IPS-15b (cell line): Measurements from ENCODE around the gene LRFN5.

Experiments
- H3K27me3 ChIP-seq: one replicate; pipeline ENCODE4 v1.6.1; 2013; ENCODE audit warnings: low read length; ENCODE audit not compliant: control insufficient read depth, insufficient read depth
- H3K36me3 ChIP-seq: one replicate; pipeline ENCODE4 v1.6.1; 2013; ENCODE audit warnings: low read length; ENCODE audit not compliant: control insufficient read depth, insufficient read depth
- H3K4me1 ChIP-seq: one replicate; pipeline ENCODE4 v1.6.1; 2013; ENCODE audit warnings: mild to moderate bottlenecking, low read length; ENCODE audit not compliant: control insufficient read depth, insufficient read depth
- H3K4me3 ChIP-seq: one replicate; pipeline ENCODE4 v1.5.1; 2013; ENCODE audit warnings: low read depth, low read length
- H3K9ac ChIP-seq: one replicate; pipeline ENCODE4 v1.6.1; 2013; ENCODE audit warnings: low read depth, mild to moderate bottlenecking, low read length
- H3K9me3 ChIP-seq: one replicate; pipeline ENCODE4 v1.6.1; 2013; ENCODE audit warnings: mild to moderate bottlenecking, low read length; ENCODE audit not compliant: control insufficient read depth, insufficient read depth

The LRFN5 gene

DNA sequence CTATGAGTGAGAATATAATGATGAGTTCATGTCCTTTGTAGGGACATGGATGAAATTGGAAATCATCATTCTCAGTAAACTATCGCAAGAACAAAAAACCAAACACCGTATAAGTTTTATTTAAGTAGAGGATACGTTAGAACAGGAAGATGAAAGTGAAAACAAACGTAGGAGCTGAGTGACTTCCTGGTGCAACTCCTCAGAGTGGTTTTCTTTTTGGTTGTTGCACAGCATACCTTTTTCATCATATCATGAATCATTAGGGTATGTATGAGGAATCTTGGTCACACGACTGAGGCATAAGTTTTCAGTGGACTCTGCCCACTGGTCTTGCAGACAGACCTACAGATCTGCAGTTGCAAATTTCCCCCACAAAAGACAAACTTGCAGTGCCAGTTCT lies 199.0 kb downstream of the LRFN5 start:
- Histone ChIP-seq H3K36me3 (no peaks in the 10 kb centered on the region), H3K9me3 (no peaks in the 10 kb centered on the region), H3K9ac (no peak overlapping the region), H3K27me3 (no peaks in the 10 kb centered on the region), H3K4me1 (no peaks in the 10 kb centered on the region), H3K4me3 (no peak overlapping the region)

DNA sequence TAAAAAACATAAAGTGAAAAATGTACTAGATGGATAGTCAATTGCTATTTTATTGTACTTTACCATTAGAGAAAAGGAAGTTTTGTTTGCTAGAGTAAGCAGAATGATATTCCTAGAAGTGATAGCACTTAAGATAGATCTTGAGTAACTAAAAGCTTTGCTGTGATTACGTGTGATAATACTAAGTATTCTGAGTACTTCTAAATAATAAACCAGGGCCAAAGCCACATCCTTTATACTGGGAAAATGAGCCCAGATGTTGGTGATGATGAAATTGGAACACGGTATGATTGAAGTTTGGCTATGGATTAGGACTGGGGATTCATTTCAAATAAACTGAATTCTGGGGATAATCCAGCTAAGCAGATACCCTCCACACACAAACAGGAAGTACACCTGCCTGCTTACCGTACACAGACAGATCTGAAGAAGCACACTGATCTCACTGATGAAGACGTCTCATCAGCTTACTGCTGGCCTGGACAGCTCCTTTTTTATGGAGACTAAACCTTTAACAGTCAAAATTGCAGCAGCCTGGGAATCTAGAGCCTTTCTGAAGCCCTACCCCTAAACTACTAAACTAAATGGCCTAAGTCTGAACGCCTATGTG lies 199.8 kb downstream of the LRFN5 start:
- Histone ChIP-seq H3K4me3 (no peak overlapping the region), H3K27me3 (no peaks in the 10 kb centered on the region), H3K36me3 (no peaks in the 10 kb centered on the region), H3K9ac (no peak overlapping the region), H3K9me3 (no peaks in the 10 kb centered on the region), H3K4me1 (no peaks in the 10 kb centered on the region)

GRCh38 chr14:41810362-41810761 lies 203.7 kb downstream of the LRFN5 start:
- Histone ChIP-seq H3K9ac (no peak overlapping the region), H3K27me3 (no peaks in the 10 kb centered on the region), H3K4me3 (no peak overlapping the region), H3K36me3 (no peaks in the 10 kb centered on the region), H3K4me1 (no peaks in the 10 kb centered on the region), H3K9me3 (no peaks in the 10 kb centered on the region)

DNA sequence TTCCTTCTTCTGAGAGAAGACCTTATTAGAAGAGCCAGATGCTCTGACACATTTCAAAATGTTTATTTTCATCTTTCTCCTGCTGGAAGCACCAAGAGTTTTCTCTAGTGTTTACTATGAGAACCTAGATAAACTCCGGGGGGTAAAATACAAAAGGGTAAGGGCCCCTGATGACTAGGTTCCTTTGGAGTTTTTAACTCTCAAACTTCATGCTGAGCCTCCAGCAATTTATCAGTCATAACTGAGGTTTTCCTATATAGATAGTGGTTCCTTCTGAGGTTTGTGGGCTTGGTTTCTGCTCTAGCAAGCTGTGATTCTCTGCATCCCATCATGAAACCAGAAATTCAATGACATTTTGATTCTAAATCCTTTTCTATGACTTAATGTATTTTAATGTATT lies 210.9 kb downstream of the LRFN5 start:
- Histone ChIP-seq H3K36me3 (no peaks in the 10 kb centered on the region), H3K4me1 (no peaks in the 10 kb centered on the region), H3K27me3 (no peaks in the 10 kb centered on the region), H3K9ac (no peak overlapping the region), H3K9me3 (no peaks in the 10 kb centered on the region), H3K4me3 (no peak overlapping the region)

DNA sequence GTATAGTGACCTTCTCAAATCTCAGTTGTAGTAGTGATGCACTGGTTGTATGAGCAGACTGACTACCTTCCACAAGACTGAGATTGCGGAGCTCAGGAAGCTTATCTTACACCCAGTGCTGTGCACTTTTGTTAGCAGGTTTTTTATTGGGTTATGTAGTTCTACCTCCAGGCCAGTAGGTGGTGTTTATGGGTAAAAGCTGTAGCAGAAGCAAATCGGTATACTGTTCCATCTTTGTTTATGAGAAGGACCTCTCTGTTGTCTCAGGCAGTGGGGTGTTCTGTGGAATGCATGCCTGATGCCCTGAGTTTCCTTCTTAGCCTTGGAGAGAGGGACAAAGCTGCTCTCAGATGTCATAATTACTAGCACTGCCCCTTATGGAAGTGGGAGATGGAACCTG lies 217.8 kb downstream of the LRFN5 start:
- Histone ChIP-seq H3K9me3 (no peaks in the 10 kb centered on the region), H3K4me1 (no peaks in the 10 kb centered on the region), H3K4me3 (no peak overlapping the region), H3K36me3 (no peaks in the 10 kb centered on the region), H3K9ac (no peak overlapping the region), H3K27me3 (no peaks in the 10 kb centered on the region)

DNA sequence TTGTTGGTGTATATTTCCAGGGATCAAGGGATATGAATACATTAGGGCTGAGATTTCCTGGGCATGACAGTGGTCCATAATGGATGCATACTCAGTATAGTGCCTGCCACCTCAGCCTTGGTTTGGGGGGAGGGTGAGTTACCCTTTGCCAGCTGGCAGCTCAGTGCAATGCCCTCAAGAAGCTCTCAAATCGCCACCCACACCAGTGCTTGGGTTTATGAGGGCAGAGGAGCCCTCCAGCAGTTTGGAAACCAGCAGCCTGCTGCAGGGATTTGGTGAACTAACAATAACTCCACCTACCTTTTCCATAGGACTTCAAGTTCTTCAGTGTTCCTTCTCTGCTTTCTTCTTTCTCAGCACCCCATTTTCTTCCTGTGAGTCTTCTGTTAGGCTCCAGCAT lies 218.9 kb downstream of the LRFN5 start:
- no peaks in the 10 kb centered on the region for H3K4me1 ChIP-seq
- H3K27me3 ChIP-seq: no peaks in the 10 kb centered on the region
- H3K9me3 ChIP-seq: no peaks in the 10 kb centered on the region
- H3K36me3 ChIP-seq: no peaks in the 10 kb centered on the region
- no peak overlapping the region for H3K4me3 ChIP-seq
- no peak overlapping the region for H3K9ac ChIP-seq

- Histone ChIP-seq H3K36me3 (no peaks in the 10 kb centered on the region), H3K9me3 (no peaks in the 10 kb centered on the region), H3K9ac (no peak overlapping the region), H3K4me1 (no peaks in the 10 kb centered on the region), H3K27me3 (no peaks in the 10 kb centered on the region), H3K4me3 (no peak overlapping the region)
These were observed 224.2 kb downstream of the LRFN5 start for GRCh38 chr14:41830714-41831406.

GRCh38 chr14:41839661-41840060 lies 233.0 kb downstream of the LRFN5 start:
- H3K9me3 ChIP-seq: no peaks in the 10 kb centered on the region
- H3K9ac ChIP-seq: no peak overlapping the region
- H3K4me3 ChIP-seq: no peak overlapping the region
- no peaks in the 10 kb centered on the region for H3K27me3 ChIP-seq
- no peaks in the 10 kb centered on the region for H3K36me3 ChIP-seq
- no peaks in the 10 kb centered on the region for H3K4me1 ChIP-seq

DNA sequence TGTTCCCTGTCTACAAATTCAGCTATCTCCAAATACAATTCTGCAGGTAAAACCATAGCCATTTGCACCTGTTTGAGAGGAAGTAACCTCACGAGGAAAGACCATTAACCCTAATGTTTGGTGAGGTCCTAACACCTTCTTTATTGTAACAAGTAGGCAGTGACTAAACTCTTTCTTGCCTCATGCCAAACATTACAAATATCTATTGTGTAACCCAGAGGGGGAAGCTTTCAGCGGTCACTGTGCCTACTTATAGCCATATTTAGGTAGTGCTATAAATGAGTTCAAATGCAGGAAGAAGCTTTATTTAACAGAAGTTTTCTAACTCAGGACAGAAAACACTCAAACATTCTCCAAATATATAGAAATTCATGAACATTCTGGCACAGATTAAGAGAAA lies 252.7 kb downstream of the LRFN5 start:
- no peaks in the 10 kb centered on the region for H3K36me3 ChIP-seq
- H3K4me3 ChIP-seq: no peak overlapping the region
- no peaks in the 10 kb centered on the region for H3K27me3 ChIP-seq
- no peak overlapping the region for H3K9ac ChIP-seq
- H3K4me1 ChIP-seq: no peaks in the 10 kb centered on the region
- H3K9me3 ChIP-seq: no peaks in the 10 kb centered on the region

DNA sequence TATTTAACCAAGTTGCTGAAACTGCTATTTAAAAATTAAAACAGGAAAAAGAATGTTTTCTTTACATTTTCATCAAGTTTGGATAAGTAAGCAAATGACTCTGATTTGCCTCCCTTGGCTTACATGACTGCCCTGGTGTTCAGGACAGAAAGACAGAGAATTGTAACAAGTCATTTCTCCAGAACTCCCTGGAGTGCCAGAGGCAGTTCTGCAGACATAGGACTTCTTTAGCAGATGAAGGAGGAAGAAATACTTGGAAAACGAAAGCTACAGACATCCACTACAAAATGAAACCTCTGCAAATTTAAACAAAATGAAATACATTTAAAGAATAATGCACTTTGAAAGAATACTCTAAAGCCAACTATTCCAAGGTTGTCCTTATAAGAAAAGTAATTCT lies 253.9 kb downstream of the LRFN5 start:
- Histone ChIP-seq H3K27me3 (no peaks in the 10 kb centered on the region), H3K36me3 (no peaks in the 10 kb centered on the region), H3K9ac (no peak overlapping the region), H3K9me3 (no peaks in the 10 kb centered on the region), H3K4me1 (no peaks in the 10 kb centered on the region), H3K4me3 (no peak overlapping the region)

DNA sequence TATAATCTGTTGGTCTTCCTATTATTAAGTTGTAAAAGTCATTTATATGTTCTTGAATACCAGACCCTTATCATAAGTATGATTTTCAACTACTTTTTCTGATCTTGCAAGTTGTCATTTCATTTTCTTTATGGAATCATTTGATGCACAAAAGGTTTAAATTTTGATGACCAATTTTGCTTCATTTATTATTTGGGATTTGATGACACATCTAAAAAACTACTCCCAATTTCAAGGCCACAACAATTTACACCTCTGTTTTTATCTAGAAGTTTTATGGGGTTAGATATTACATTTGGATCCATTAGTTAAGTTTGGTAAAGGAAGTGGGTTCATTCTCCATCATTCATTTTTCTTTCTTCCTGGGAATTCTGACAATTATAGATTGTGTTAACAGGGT lies 259.2 kb downstream of the LRFN5 start:
- Histone ChIP-seq H3K4me3 (no peak overlapping the region), H3K36me3 (no peaks in the 10 kb centered on the region), H3K4me1 (no peaks in the 10 kb centered on the region), H3K27me3 (no peaks in the 10 kb centered on the region), H3K9ac (no peak overlapping the region), H3K9me3 (no peaks in the 10 kb centered on the region)

DNA sequence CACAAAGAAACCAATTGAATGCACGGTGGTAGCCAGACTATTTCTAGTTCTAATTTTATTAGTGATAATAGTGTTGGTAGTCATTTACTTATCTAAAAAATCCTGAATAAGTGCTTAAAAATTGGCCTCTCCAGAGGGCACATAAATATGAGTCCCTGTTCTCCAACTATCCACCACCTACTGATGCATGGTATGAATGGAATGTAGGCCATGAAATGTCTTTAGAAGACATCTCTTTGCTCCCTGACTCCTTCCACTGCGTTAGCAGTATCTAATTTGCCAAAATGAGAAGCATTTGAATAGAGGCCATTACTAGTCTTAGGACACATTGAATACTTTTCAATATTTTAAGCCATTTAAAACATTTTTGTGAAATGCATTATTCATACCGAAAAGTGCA lies 261.7 kb downstream of the LRFN5 start:
- H3K36me3 ChIP-seq: no peaks in the 10 kb centered on the region
- no peak overlapping the region for H3K9ac ChIP-seq
- no peaks in the 10 kb centered on the region for H3K27me3 ChIP-seq
- no peak overlapping the region for H3K4me3 ChIP-seq
- H3K9me3 ChIP-seq: no peaks in the 10 kb centered on the region
- no peaks in the 10 kb centered on the region for H3K4me1 ChIP-seq
